GM19324 (cell line): ENCODE results near the gene CENPN.
A peak's percentile ranks its signal among the peaks of the same experiment; 100 is the strongest.

Experiments used
- ATAC-seq: cut with Tn5 transposase; IDR thresholded peaks from one replicate; pipeline ENCODE4 v1.9.1; 2021; ENCODE audit warnings: mild to moderate bottlenecking, moderate library complexity; ENCODE audit not compliant: unreplicated experiment, low FRiP score

The CENPN gene

GRCh38 chr16:81006813-81007695, at the start of gene CENPN, which contains the start of gene CMC2:
Gene CENPN, plus strand, starts transcription at chr16:81007214. Its CDS starts 4,726 bp downstream, at chr16:81011940.
Gene CMC2, minus strand, starts transcription at chr16:81006885. Its CDS starts 9,491 bp downstream, at chr16:80997394.
- peak; percentile 87 for ATAC-seq

- ATAC-seq: no peak
Observed at GRCh38 chr16:80958284-80958683, 48.7 kb upstream of the CENPN start.

- no peak for ATAC-seq
Observed at GRCh38 chr16:80962879-80963278, 44.1 kb upstream of the CENPN start.

- ATAC-seq: no peak
Observed at GRCh38 chr16:80964351-80964750, 42.7 kb upstream of the CENPN start.

- no peak for ATAC-seq
Observed at GRCh38 chr16:80966617-80967016, 40.4 kb upstream of the CENPN start.

- ATAC-seq: no peak
Observed at GRCh38 chr16:80968386-80969113, 38.5 kb upstream of the CENPN start.

- ATAC-seq: no peak
Observed at GRCh38 chr16:80969114-80969484, 37.9 kb upstream of the CENPN start.

GRCh38 chr16:80971819-80972218, 35.2 kb upstream of the CENPN start:
- peak; percentile 38 for ATAC-seq

- no peak for ATAC-seq
Observed at GRCh38 chr16:80972611-80973010, 34.4 kb upstream of the CENPN start.

- ATAC-seq: no peak
Observed at GRCh38 chr16:80973991-80974390, 33.0 kb upstream of the CENPN start.

- no peak for ATAC-seq
Observed at GRCh38 chr16:80974649-80975376, 32.2 kb upstream of the CENPN start.

- ATAC-seq: no peak
Observed at GRCh38 chr16:80976946-80977345, 30.1 kb upstream of the CENPN start.

GRCh38 chr16:80981103-80981502, 25.9 kb upstream of the CENPN start:
- ATAC-seq: no peak

- ATAC-seq: no peak
Observed at GRCh38 chr16:80982646-80983045, 24.4 kb upstream of the CENPN start.

- ATAC-seq: no peak
Observed at GRCh38 chr16:80984124-80984892, 22.7 kb upstream of the CENPN start.

GRCh38 chr16:80985611-80986010, 21.4 kb upstream of the CENPN start:
- ATAC-seq: no peak

- no peak for ATAC-seq
Observed at GRCh38 chr16:80986557-80986956, 20.5 kb upstream of the CENPN start.

- ATAC-seq: no peak
Observed at GRCh38 chr16:80988756-80989155, 18.3 kb upstream of the CENPN start.

GRCh38 chr16:80989801-80990200, 17.2 kb upstream of the CENPN start:
- ATAC-seq: no peak

- no peak for ATAC-seq
Observed at GRCh38 chr16:80990577-80990976, 16.4 kb upstream of the CENPN start.
